ENCODE data around the gene TMEM108.

TMEM108 gene

DNA sequence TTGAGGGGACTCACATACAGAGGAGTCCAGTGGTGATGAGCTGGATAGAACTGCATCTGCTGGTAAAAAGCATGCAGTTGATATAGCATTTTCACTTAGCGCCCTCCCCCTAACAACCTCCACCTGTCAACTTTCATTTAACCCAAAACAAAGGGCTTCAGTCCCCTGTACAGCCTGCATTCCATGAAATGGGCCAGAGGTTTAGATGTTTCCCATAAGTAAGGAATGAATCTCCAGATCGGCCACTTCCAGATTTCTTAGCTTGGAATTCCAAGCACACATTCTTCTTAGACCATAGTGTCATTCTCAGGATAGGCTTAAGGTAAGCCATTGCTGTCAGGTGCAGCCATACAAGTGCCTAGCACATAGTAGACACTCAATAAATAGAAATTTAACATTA is 328.7 kb downstream of the TMEM108 start:
- H3K9me2 ChIP-seq (ENCODE audit: low read depth, low read length), result no peaks in the 10 kb centered on the region
- no peaks in the 10 kb centered on the region for H3K79me2 ChIP-seq (ENCODE audit: insufficient read depth, low read length)
- H3K4me2 ChIP-seq (ENCODE audit: low read length), result no peak overlapping the region
- H3K4me1 ChIP-seq (ENCODE audit: insufficient read depth, low read length, severe bottlenecking), result no peaks in the 10 kb centered on the region
- H2AFZ ChIP-seq (ENCODE audit: low read length), result no peak overlapping the region
- no peak overlapping the region for H3K27ac ChIP-seq (ENCODE audit: low read depth, low read length, poor library complexity, severe bottlenecking)
- no peaks in the 10 kb centered on the region for H3K9me3 ChIP-seq (ENCODE audit: low read length)
- no peaks in the 10 kb centered on the region for H4K20me1 ChIP-seq (ENCODE audit: insufficient read depth, low read length)
- H3K27me3 ChIP-seq (ENCODE audit: insufficient read depth, low read length), result no peaks in the 10 kb centered on the region
- no peak overlapping the region for H3K4me3 ChIP-seq (ENCODE audit: low read depth, low read length, poor library complexity, severe bottlenecking)
- no peaks in the 10 kb centered on the region for H3K36me3 ChIP-seq (ENCODE audit: insufficient read depth, low read length)
- H3K9ac ChIP-seq (ENCODE audit: low read length), result no peak overlapping the region
- H3F3A ChIP-seq (ENCODE audit: insufficient read depth, low read length), result no peaks in the 10 kb centered on the region
- TF ChIP-seq EZH2 (IDR thresholded peaks at IDR 0.05; ENCODE audit: borderline replicate concordance, low read length), result no peak
- TF ChIP-seq, protein P1, sequence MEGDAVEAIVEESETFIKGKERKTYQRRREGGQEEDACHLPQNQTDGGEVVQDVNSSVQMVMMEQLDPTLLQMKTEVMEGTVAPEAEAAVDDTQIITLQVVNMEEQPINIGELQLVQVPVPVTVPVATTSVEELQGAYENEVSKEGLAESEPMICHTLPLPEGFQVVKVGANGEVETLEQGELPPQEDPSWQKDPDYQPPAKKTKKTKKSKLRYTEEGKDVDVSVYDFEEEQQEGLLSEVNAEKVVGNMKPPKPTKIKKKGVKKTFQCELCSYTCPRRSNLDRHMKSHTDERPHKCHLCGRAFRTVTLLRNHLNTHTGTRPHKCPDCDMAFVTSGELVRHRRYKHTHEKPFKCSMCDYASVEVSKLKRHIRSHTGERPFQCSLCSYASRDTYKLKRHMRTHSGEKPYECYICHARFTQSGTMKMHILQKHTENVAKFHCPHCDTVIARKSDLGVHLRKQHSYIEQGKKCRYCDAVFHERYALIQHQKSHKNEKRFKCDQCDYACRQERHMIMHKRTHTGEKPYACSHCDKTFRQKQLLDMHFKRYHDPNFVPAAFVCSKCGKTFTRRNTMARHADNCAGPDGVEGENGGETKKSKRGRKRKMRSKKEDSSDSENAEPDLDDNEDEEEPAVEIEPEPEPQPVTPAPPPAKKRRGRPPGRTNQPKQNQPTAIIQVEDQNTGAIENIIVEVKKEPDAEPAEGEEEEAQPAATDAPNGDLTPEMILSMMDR (IDR thresholded peaks at IDR 0.05; ENCODE audit: low read length), result no peak

DNA sequence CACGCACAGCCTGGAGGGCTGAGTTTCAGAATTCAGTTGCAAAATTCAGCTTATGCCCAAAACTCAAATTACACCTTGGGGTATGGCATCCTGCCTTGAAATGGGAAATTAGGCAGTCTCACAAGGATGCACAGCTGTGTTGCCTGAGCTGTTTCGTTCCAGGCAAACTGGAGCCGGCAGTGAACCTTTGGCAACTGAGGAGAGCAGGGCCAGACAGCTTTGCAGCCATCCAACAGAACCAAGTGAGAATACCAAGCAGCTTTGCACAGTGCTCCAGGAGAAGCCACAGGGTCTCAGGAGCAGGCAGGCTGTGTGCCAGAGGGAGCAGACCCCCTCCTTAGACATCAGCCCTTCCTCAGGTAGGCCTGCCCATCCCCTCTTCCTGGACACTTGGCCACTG is 329.2 kb downstream of the TMEM108 start:
- no peaks in the 10 kb centered on the region for H3K36me3 ChIP-seq (ENCODE audit: insufficient read depth, low read length)
- TF ChIP-seq, protein P1 (IDR thresholded peaks at IDR 0.05; ENCODE audit: low read length), result no peak
- TF ChIP-seq EZH2 (IDR thresholded peaks at IDR 0.05; ENCODE audit: borderline replicate concordance, low read length), result no peak
- no peaks in the 10 kb centered on the region for H3K4me1 ChIP-seq (ENCODE audit: insufficient read depth, low read length, severe bottlenecking)
- no peak overlapping the region for H2AFZ ChIP-seq (ENCODE audit: low read length)
- no peaks in the 10 kb centered on the region for H4K20me1 ChIP-seq (ENCODE audit: insufficient read depth, low read length)
- no peak overlapping the region for H3K27ac ChIP-seq (ENCODE audit: low read depth, low read length, poor library complexity, severe bottlenecking)
- no peaks in the 10 kb centered on the region for H3K9me3 ChIP-seq (ENCODE audit: low read length)
- H3K4me2 ChIP-seq (ENCODE audit: low read length), result no peak overlapping the region
- no peaks in the 10 kb centered on the region for H3K9me2 ChIP-seq (ENCODE audit: low read depth, low read length)
- H3K79me2 ChIP-seq (ENCODE audit: insufficient read depth, low read length), result no peaks in the 10 kb centered on the region
- H3K4me3 ChIP-seq (ENCODE audit: low read depth, low read length, poor library complexity, severe bottlenecking), result no peak overlapping the region
- H3F3A ChIP-seq (ENCODE audit: insufficient read depth, low read length), result no peaks in the 10 kb centered on the region
- H3K27me3 ChIP-seq (ENCODE audit: insufficient read depth, low read length), result no peaks in the 10 kb centered on the region
- H3K9ac ChIP-seq (ENCODE audit: low read length), result no peak overlapping the region

DNA sequence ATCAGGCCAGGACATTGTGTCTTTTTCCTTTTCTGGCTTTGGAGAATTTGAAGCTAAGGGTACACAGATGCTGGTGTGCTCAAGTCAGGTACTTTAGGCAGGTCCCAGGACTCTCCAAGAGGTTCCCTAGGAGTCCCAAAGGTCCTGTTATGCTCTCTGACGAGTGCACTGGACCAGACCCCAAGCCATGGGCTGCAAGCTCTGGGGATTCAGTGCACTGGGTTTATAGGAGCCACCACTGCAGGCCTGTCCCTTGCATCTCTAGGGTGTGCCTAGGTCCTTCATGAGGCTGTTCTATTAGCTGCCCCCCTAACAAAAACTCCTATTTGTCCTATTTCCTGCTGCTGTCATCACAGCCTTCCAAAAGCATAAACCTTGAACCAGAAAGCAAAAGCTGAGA is 329.8 kb downstream of the TMEM108 start:
- no peak overlapping the region for H3K4me2 ChIP-seq (ENCODE audit: low read length)
- no peak overlapping the region for H3K4me3 ChIP-seq (ENCODE audit: low read depth, low read length, poor library complexity, severe bottlenecking)
- no peak overlapping the region for H2AFZ ChIP-seq (ENCODE audit: low read length)
- H3K36me3 ChIP-seq (ENCODE audit: insufficient read depth, low read length), result no peaks in the 10 kb centered on the region
- no peaks in the 10 kb centered on the region for H3K9me3 ChIP-seq (ENCODE audit: low read length)
- no peak overlapping the region for H3K27ac ChIP-seq (ENCODE audit: low read depth, low read length, poor library complexity, severe bottlenecking)
- H3K9me2 ChIP-seq (ENCODE audit: low read depth, low read length), result no peaks in the 10 kb centered on the region
- no peaks in the 10 kb centered on the region for H3K27me3 ChIP-seq (ENCODE audit: insufficient read depth, low read length)
- H4K20me1 ChIP-seq (ENCODE audit: insufficient read depth, low read length), result no peaks in the 10 kb centered on the region
- H3K4me1 ChIP-seq (ENCODE audit: insufficient read depth, low read length, severe bottlenecking), result no peaks in the 10 kb centered on the region
- no peaks in the 10 kb centered on the region for H3F3A ChIP-seq (ENCODE audit: insufficient read depth, low read length)
- TF ChIP-seq, protein P1 (IDR thresholded peaks at IDR 0.05; ENCODE audit: low read length), result no peak
- TF ChIP-seq EZH2 (IDR thresholded peaks at IDR 0.05; ENCODE audit: borderline replicate concordance, low read length), result no peak
- no peaks in the 10 kb centered on the region for H3K79me2 ChIP-seq (ENCODE audit: insufficient read depth, low read length)
- H3K9ac ChIP-seq (ENCODE audit: low read length), result no peak overlapping the region

All from OCI-LY1 (cell line).